GM21367 (cell line): ENCODE measurements around the gene FLAD1.
A peak's percentile ranks its signal among the peaks of the same experiment; 100 is the strongest.
"Not testable (repeated sequence)": the region's sequence is repeated elsewhere in the genome, so short reads cannot be mapped to it uniquely, and the experiment has no call there.

Experiments
- ATAC-seq: cut with Tn5 transposase; IDR thresholded peaks from one replicate; pipeline ENCODE4 v1.9.1; 2021; ENCODE audit not compliant: unreplicated experiment

The FLAD1 gene

DNA sequence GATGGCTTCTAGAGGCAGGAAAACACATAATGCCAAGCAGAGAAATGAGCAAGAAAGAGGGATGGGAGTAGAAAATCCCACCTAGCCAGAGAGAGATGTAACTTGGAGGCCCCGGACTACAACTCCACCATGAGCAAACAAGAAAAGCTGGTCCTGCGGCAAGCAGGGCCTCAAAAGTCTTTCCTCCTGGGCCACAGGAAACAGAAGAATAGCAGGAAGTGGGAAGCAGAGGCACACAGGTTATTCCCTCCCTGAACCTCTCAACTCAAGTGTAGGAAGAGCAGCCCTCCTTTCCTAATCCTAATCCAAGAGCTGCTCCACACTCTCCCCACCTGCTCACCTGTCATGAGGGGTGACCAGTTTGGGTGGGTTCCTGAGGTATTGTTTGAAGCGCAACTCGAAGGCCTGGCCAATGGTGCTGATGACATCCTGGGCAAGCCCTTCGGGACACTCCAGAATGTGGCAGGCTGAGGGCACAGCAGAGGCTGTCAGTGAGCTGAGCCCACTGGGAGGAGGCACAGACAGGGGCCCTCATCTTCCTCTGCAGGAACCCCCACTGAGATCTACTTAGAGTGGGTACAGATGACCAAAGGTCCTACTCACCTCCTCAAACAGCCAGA, 15.7 kb upstream of the FLAD1 start:
- no peak for ATAC-seq

DNA sequence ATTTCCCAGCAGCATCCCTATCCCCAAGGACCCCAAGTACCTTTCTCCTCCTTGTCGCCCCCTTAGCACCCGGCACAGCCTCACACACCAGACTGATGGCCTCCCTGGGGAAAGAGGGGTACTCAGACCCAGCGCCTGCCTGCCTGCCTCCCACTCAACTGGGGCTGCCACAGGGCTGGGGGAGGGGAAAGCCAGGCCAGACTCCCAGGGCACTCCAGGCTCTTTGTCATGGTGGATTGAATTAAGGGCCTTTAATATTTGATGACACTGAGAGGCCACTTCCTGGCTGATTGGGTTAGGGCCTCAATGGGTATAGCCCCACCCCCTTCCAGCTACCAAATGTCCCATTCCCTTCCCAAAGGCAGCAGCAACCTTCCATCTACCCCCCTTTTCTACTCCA, 14.4 kb upstream of the FLAD1 start:
- ATAC-seq, result no peak

DNA sequence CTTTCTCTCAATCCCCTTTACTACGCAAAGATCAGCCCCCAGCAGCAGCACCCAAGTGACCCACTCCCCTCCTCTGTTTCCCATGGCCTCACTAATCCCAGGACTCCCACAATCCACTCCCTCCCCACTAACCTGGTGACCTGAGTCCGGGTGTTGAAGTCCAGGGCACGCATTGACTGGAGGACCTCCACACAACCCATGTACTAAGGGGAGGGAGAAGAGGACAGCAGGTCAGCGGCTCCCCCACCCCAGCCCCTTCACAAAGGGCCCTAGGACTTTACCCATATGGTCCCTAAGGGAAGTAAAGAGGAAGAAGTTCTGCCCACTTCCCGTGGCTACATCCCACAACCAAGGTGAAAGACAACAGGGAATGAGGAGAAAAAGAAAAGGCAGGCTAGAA, 13.9 kb upstream of the FLAD1 start:
- ATAC-seq, result no peak

DNA sequence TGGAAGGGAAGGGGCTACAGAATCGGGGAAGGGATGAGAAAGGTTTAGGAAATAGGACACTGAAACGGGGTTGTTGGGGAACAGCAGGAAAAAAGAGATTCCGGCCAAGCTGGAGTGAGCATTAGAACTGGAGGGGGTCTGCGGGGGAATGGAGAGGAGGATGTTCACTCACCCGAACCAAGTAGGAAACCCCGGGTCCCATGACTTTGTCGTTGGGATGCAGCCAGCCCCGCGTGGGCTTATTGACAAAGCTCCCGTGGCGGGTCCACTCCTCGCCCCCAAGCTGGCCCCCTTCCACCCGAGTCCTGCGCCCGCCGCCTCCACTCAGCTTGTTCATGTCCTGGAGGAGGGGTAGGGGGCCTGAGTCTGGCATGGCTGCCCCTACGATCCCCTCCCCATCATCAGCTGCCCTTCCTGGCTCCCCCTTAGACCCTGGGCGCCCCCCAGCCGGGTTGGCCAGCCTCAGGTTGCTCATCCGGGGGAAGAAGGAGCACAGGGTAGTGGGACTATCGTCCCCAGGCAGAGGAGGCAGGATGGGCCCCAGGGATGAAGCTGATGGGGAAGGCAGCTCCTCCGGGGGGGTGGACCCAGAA, 13.2 kb upstream of the FLAD1 start:
- no peak for ATAC-seq

DNA sequence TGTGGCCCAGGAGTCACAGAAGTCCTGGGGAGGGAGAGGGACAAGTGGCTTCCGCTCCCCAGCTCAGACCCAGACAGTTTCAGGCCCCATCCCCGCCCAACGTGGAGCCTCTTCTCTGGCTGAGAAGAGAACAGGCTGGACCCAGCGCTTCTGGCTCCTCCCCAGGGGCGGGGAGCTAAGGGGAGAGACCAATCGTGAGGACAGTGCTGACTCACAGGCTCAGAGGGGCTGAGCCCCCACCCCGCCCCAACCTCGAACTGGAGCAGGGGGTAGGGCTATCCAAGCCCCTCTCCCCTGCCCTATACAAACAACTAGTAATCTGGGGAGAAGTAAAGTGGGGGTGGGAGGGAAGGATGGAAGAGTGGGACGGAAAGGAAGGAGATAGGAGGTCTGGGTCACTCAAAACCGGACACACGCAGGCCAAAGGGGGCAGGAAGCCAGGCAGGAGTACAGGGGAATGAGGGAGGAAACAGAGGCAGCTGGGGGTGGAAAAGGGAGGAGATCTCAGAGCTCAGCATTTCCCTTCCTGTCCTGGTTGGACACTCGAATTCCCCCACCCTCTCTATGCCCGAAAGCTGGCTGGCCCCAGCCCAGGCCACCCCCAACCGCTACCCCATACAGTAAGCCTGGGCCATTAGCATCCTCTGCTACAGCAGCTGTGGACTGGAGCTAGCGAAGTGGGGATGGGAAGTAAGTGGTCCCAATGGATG, 12.4 kb upstream of the FLAD1 start, which contains the start of gene SHC1:
TSS of gene SHC1 (minus strand) at position 117 of the 710 bp plus-strand sequence. CDS start 221 bp downstream, outside the sequence.
- no peak for ATAC-seq

DNA sequence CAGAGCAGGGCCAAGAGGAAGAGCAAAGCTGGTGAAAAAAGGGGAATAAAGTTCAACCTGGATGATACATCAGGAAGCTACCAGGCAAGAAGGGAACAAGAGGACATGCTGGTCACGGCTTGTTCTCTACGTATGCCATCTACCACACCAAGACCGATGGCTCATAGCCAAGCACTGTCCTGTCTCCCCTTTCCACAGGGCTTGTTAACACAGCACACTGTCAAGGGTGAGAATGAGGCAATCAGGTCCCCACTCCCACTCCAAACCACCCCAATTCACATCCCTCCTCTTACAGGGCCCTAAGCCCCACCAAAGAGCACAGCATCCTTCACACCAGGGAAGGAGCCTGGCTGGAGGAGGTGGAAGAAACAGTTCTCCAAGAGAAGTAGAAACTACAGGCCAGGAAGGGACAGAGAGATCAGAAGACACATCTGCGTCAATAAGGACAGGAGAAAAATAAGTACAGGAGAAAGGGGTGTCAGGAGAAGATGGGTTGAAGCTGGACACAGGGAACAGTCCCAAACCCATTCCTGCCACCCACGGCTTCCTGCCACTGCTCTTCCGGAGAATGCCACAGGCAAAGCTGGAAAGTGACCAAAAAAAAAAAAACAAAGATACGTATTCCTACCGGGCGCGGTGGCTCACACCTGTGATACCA, 11.7 kb upstream of the FLAD1 start:
- no peak for ATAC-seq

DNA sequence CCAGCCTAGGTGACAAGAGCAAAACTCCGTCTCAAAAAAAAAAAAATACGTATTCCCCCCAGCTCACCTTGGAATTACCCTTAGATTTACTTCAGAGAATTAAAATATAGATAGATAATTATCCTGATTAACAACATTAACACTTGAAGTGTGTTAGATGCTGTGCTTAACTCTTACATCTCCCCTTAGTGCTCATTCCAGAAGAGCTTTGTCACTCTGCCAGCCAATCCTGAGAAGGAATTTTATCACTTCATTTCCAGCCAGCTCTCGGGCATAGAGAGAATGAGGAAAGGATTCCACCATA, 11.0 kb upstream of the FLAD1 start:
- ATAC-seq, result no peak

DNA sequence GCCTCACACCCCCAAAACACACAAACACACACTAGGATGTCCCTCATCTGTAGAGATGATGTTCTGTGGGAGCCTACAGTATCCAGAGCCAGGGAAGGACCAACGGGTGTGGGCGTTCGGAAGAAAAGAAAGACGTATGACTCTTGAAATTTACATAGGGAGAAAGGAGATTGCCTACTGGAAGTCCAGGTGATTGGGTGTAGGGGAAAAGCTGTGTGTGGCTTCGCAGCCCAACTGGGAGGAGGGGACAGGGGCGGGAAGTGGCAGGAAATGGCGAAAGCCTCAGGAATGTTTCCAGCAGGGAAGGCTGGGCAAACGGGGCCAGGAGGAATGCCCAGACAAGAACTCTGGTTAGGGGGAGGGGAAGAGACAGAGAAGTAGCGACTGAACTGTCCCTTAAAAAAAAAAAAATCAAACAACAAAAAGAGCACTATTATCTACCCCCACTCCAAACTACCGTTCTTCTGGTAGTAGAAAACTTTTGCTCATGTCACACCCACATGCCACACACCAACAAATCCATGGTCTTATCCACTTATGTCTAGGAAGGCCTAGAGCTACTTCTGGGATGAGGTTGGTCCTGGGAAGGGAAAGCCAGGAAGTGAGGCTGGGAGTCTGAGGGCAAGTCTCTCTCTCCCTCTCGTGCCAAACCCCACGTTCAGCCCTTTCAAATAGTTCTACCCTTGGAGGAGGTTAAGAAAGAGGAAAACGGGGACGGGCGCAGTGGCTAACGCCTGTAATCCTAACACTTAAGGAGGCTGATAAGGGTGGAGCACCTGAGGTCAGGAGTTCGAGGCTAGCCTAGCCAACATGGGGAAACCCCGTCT, 10.4 kb upstream of the FLAD1 start:
- ATAC-seq, result no peak

DNA sequence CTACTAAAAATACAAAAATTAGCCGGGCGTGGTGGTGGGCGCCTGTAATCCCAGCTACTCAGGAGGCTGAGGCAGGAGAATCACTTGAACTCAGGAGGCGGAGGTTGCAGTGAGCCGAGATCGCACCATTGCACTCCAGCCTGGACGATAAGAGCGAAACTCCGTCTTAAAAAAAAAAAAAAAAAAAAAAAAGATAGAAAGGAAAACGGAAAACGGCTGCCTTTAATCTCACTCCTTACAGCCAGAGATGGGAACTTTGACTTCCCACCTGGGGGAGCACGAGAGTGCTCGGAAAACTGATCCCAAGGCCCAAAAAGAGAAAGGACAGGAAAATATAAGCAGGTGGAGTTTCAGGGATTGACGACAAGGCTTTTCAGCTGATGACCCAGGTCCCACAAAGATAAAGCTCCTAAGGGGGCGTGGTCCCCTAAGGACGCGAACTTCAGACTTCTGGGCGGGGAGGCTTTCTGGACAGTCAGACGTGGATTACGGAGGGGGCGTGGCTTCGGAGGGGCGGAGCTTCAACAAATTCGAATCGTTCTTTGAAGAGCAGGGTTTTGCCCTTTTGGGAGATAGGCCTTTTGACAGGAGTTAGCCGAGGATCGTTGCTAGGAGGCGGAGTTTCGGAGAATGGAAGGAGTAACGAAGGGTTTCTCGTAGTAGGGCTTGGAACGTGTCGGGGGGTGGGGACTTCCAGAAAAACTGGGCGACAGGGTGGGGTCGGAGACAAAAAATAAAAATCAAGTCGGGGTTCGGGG, 9.6 kb upstream of the FLAD1 start:
- peak; percentile 10 for ATAC-seq

DNA sequence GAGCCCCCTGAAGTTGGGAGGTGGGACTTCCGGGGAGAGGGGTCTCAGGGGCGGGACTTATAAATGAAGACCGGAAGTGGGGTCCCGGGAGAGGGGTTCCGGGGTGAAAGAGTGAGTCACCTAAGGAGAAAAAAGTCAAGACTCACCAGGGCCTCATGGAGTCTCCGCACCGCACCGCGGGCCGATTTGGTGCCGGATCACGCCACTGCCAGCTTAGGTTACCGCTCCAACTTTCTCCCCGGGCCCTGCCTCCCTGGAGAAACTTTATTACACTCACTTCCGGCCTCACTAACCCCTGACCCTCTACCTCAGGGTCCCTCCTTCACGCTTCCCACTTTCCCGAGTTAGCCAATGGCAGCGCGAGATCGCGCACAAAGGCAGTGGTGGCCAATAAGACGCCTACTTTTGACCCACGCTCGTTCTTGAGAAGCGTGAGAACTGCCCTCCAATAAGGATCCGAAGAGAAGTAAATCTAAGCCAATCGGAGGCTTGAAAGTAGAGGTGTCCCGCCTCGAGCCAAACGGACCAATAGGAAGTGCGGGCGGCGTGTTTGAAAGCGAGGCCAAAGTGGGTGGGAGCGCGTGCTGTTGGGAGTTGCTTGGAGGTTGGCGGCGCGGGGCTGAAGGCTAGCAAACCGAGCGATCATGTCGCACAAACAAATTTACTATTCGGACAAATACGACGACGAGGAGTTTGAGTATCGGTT, 8.9 kb upstream of the FLAD1 start, which contains the start of gene CKS1B:
TSS of gene CKS1B (plus strand) at position 580 of the 706 bp plus-strand sequence. CDS start at position 645, 65 bp downstream.
- peak; percentile 72 for ATAC-seq

DNA sequence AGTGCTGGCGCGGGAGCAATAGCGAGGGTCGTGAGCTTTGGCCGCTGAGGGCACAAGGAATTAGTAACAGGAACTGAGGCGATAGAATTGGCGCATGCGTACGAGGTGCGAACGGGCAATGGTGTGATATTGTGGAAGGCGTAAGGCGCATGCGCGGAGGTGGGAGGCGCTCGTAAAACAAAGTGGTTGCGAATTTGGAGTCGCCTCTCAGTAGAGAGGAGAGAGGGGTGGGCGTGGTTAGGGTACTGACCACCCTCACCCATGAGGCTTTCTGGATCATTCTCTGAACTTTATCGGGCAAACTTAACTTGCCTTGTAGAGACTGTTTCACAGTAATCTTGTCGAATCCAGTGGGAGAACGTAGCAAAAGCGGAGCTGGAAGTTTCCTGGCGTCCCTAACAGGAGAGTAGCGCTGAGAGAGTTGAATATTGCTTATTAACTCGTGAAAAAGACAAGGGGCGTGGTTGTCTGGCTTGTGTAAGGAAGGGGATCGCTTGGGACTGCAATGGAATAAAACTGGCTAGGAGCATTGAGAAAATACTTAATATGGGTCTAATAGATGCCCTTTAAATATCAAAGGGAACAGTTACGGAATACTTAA, 8.2 kb upstream of the FLAD1 start:
- ATAC-seq, result peak; percentile 34

DNA sequence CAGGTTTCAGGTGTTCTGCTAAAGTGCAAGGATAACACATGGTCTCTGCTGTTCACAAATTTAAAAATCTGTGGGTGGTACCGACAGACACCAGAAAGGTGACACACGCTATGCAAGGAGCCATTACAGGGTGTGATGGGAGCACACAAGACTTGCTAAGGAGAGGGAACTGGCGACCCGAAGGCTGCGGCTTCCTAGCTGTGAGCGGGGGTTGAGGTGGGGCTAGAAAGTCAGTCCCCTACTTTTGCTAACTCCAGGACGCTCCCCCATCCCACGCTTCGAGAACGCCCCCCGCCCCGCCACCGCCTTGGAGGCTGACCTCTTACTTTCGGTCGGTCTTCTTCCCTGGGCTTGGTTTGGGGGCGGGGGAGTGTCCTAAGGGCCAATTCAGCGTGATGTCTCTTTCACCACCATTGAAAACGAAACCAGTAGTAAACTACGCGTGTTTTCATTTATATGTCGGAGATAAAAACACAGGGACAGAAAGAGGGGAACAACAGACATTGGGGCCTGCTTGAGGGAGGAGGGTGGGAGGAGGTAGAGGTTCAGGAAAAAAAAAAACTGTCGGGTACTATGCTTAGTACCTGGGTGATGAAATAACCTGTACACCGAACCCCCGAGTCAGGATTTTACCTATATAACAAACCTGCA, 7.6 kb upstream of the FLAD1 start:
- no peak for ATAC-seq

DNA sequence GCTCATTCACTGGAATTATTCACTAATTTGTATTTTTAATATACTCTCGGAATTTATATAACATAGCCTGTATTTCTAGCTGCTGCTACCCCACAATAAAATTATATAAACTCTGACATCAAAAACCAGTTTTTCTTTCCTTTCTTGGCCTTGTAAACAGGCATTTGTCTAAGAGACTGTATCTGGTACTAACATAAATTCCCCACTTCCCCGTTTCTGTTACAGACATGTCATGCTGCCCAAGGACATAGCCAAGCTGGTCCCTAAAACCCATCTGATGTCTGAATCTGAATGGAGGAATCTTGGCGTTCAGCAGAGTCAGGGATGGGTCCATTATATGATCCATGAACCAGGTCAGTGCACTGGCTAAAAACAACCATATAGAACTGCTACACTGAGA, 5.4 kb upstream of the FLAD1 start:
- not testable (repeated sequence) for ATAC-seq

DNA sequence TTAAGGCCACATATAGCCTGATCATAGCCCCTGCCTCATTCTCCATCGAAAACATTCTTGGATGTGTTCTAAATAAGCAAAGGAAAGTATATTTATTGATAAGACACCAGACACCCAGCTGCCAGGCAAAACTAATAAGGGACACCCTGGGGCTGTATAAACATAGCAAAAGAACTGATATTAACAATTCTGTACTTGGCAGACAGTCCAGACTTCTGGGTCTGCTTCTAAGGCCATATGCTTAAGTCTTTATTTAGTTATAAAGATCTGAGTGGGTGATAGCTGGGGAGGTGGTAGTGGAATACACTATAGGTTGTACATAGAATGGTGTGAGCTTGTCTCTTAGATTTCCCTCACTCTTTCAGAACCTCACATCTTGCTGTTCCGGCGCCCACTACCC, 4.8 kb upstream of the FLAD1 start:
- ATAC-seq, result no peak

DNA sequence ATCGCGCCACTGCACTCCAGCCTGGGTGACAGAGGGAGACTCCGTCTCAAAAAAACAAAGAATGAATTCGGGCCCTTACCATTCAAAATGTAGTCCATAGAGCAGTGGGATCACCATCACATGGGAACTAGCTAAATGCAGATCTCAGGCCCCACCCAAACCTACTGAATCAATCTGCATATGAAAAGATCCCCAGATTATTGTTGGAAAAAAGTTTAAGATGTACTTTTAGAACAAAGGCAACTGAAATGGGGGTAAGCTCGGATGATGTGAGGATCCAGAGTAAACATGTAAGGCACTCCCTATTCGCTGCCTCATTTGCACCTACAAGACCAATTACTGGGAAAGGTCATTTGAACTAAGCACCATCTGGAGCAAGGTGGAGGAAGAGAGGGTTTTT, 803 bp upstream of the FLAD1 start:
- ATAC-seq, result no peak

DNA sequence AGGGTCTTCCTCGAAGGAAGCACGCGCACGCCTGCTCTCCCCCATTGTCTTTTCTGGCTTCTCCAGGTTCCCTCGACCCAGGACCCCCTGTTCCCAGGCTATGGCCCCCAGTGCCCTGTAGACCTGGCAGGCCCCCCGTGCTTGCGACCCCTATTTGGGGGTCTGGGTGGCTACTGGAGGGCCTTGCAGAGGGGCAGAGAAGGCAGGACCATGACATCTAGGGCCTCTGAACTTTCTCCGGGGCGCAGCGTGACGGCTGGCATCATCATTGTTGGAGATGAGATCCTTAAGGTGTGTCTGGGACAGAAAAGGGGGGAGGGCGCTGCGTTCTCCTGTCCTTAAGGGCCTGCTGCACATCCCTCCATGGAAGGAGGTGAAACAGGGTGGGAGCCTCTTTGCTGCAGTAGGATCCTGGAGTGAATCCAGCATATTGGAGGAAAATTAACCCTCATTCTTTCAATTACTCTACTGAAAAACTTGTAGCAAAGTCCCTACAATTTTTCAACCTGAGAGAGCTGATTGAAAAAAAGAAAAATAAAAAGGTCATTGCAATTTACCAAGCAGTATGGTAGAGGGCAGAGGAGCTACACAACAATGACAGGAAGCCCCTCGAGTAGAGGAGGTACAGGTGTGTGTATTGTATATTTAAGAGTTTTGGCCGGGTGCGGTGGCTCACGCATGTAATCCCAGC, 777 bp downstream of the FLAD1 start:
- ATAC-seq, result no peak

DNA sequence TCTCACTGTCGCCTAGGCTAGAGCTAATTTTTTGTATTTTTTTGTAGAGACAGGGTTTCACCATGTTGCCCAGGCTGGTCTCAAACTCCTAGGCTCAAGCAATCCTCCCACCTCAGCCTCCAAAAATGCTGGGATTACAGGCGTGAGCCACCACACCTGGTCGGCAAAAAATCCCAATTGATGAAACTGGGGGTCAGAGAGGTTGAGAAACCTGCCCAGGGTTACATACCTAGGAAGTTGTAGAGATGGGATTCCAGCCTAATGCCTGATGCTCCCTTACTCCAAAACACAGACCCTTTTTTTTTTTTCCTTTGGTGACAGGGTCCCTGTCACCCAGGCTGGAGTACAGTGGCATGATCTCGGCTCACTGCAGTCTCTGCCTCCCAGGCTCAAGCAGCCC, 3.6 kb downstream of the FLAD1 start:
- not testable (repeated sequence) for ATAC-seq

DNA sequence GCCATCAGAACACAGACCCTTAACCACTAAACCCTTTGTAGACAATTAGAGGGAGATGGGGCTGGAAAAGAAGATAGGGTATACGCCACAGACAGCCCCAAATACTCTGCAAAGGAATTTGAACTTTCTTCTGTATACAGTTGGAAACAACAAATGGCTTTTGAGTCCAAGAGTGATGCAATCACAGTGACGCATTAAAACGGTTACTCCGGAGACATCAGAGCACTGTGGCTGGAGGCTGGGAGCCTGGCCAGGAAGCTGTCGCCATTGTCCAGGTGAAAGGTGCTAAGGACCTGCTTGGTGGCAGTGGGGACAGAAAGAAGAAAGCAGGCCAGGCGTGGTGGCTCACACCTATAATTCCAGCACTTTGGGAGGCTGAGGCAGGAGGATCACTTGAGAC, 4.2 kb downstream of the FLAD1 start:
- no peak for ATAC-seq
